ENCODE data around the gene UGT1A7.
"Not testable (repeated sequence)": the region's sequence is repeated elsewhere in the genome, so short reads cannot be mapped to it uniquely, and the experiment has no call there.

The UGT1A7 gene

DNA sequence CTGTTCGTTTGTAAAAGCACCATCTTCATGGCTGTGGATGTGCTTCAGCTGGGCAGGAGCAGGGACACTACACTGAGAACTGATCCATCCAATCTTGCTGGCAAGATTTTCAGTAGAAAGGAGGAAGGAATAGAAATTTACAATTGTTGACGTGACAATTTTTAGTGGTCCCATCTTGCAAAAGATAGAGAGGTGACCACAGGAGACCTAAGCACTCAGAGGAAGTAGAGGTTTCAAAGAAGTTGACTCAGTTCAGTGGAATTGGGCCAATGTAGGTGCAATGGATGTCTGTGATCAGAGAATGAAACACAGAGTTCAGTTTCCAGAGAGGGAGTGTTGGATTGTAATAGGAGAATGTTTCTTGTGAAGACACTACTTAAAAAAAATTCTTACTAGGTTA lies 32.4 kb downstream of the UGT1A7 start:
- DNase-seq, result no peak

DNA sequence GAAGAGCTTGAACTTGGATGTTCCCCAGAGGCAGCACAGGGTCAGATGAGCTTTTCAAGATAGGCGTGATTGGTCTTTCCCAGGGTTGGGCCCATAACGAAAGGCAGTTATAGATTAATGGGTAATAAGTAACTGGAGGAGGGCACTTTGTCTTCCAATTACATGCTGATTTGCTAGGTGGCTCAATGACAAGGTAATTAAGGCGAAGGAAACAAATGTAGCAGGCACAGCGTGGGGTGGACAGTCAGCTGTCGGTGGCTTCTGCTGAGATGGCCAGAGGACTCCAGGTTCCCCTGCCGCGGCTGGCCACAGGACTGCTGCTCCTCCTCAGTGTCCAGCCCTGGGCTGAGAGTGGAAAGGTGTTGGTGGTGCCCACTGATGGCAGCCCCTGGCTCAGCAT lies 36.9 kb downstream of the UGT1A7 start, which contains the start of gene UGT1A4:
Gene UGT1A4 (plus strand): TSS at position 185 of the 400 bp plus-strand sequence. CDS start 85 bp downstream, at position 270.
- DNase-seq, result no peak

DNA sequence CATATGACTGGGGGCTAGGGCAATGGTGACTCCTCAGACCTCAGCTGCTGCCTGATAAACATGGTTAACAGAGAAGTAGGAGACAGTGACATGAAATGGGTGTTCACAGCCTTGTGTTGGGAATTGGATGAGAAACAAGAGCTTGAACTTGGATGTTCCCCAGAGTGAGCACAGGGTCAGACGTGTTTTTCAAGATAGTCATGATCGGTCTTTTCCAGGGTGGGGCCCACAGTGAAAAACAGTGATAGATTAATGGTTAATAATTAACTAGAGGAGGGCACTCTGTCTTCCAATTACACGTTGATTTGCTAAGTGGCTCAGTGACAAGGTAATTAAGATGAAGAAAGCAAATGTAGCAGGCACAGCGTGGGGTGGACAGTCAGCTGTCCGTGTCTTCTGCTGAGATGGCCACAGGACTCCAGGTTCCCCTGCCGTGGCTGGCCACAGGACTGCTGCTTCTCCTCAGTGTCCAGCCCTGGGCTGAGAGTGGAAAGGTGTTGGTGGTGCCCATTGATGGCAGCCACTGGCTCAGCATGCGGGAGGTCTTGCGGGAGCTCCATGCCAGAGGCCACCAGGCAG lies 47.1 kb downstream of the UGT1A7 start, which contains the start of gene UGT1A3:
Gene UGT1A3 (plus strand): TSS at position 320 of the 579 bp plus-strand sequence. CDS start 85 bp downstream, at position 405.
- DNase-seq, result no peak

DNA sequence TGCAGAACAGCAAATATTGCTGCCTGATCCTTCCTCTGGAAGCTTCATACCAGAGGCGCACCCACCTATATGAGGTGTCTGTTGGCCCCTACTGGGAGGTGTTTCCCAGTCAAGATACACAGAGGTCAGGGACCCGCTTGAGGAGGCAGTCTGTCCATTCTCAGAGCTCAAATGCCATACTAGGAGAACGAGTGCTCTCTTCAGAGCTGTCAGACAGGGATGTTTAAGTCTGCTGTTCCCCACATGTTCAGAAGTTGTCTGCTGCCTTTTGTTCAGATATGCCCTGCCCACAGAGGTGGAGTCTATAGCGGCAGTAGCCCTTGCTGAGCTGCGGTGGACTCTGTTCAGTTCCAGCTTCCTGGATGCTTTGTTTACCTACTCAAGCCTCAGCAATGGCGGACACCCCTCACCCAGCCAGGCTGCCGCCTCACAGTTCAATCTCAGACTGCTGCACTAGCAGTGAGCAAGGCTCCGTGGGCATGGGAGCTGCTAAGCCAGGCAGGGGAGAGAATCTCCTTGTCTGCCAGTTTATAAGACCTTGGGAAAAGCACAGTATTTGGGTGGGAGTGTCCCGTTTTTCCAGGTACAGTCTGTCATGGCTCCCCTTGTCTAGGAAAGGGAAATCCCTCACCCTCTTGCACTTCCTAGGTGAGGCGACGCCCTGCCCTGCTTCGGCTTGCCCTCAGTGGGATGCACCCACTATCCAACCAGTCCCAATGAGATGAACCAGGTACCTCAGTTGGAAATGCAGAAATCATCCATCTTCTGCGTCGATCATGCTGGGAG lies 55.4 kb downstream of the UGT1A7 start:
- not testable (repeated sequence) for DNase-seq

DNA sequence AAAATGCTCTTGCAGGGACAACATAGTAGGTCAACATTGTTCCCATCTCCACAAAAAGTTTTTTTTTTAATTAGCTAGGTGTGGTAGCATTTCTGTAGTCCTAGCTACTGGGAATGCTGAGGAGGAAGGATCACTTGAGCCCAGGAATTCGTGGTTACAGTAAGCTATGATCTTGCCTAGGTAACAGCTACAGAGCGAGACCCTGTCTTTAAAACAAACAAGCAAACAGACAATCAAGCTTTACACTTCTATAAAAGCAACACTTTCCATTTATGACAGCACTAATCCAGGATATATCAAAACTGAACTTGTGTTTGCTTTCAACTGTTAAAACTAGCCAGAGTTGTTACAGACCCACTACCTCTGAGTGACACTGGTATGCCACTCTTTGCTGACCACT lies 59.2 kb downstream of the UGT1A7 start:
- DNase-seq, result no peak

DNA sequence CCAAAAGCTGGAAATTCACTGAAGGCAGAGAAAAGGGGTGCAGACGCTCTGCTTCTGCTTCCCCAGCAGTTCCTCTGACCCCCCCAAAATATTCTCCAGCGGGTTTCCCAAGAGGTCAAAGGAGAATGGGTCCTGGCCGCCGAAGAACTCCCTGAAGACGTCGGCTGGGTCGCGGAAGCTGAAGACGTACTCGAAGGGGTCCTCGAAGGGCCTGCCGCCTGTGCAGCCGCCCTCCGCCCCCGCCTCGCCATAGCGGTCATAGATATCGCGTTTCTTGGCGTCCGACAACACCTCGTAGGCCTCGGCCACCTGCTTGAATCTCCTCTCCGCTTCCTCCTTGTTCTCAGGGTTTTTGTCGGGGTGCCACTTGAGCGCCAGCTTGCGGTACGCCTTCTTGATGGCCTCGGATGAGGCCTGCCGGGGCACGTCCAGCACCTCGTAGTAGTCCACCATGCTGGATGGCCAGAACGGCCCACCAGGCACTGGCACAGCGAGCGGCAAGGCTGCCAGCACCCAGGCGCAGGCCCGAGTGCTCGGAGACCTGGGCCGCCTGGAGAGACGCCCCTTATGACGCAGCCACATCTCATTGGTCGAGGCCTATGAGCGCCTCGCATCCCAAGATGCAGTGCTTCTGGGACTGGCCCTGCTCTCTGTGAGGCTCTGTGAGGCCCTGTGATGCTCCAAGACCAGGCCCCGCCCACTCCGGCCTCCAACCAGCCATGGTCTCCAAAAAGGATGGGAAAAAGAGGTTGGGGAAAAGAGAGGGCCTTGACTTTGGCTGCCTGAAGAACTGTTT lies 62.0 kb downstream of the UGT1A7 start:
- no peak for DNase-seq

DNA sequence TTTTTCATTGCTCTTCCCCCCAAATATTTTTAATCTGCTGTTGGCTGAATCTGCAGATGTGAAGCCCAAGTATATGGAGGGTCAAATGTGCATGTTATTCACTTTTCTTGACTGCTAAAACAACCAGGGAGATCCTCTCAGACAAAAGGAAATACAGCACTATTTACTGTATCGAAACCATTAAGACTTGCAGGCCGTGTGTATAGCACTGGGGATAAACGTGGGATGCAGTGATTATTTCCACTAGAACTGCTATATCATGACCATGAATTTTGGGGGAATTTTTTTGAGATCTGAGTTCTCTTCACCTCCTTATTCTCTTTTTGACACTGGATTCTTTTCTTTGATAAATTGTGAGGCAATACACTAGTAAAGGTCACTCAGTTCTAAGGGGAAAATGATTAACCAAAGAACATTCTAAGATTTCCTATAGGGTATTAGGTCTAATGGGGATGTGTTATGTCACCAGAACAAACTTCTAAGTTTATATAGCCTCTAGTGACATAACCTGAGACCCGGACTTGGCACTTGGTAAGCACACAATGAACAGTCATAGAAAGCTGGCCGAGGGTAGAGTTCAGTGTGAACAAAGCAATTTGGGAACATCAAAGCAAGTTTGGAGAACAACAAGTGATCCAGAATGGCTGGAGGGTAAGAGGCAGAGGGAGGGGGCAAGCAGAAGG lies 63.5 kb downstream of the UGT1A7 start:
- DNase-seq, result no peak

DNA sequence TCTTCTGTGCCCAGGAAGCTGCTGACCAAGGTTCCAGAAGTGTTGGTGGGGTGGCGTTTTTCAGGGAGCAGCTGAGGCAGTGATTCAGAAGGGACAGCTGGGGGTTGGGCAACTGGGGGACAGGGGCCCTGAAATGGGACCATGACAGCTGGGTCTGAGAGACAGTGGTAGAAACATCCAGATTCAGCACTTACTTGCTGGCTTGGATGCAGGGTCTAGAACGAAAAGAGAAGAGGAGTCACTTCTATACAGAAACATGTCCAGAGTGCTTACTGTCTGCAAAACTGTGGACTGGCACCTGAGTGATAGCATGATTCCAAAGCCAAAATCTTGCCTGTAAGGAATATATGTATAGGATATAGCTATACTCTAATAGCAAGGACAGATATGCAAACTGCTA lies 64.1 kb downstream of the UGT1A7 start:
- not testable (repeated sequence) for DNase-seq

DNA sequence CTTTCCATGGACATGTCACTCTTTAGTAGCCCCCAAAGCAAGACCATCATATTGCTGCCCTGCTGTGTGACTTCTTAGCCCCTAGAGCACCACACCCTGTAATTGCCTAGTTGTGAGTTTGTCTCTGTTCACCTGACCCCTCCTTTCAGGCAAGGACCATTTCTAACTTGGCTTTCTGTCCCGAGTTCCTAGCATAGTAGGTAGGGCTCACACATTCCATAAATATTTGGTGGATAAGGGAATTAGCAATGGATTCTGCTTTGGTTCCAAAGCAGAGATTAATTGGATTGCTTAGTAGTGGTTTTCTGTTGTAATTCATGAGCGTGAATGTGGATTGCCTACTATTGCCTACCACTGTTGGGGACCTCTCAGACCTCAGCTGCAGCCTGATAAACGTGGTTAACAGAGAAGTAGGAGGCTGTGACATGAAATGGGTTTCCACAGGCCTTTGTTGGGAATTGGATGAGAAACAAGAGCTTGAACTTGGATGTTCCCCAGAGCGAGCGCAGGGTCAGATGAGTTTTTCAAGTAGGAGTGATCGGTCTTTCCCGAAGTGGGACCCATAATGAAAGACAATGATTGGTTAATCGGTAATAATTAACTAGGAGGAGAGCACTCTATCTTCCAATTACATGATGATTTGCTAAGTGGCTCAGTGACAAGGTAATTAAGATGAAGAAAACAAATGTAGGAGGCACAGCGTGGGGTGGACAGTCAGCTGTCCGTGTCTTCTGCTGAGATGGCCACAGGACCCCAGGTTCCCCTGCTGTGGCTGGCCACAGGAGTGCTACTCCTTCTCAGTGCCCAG lies 65.0 kb downstream of the UGT1A7 start:
- DNase-seq, result no peak

DNA sequence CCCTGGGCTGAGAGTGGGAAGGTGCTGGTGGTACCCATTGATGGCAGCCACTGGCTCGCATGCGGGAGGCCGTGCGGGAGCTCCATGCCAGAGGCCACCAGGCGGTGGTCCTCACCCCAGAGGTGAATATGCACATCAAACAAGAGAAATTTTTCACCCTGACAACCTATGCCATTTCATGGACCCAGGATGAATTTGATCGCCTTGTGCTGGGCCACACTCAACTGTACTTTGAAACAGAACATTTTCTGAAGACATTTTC lies 65.5 kb downstream of the UGT1A7 start:
- no peak for DNase-seq

DNA sequence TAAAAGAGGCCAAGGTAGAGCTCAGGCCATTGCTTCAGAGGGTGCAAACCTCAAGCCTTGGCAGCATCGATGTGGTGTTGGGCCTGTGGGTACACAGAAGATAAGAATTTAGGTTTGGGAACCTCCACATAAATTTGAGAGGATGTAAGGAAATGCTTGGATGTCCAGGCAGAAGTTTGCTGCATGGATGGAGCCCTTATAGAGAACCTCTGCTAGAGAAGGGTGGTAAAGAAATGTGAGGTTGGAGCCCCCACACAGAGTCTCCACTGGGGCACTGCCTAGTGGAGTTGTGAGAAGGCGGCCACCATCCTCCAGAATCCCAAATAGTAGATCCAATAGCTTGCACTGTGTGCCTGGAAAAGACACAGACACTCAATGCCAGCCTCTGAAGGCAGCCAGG lies 69.0 kb downstream of the UGT1A7 start:
- DNase-seq, result not testable (repeated sequence)

DNA sequence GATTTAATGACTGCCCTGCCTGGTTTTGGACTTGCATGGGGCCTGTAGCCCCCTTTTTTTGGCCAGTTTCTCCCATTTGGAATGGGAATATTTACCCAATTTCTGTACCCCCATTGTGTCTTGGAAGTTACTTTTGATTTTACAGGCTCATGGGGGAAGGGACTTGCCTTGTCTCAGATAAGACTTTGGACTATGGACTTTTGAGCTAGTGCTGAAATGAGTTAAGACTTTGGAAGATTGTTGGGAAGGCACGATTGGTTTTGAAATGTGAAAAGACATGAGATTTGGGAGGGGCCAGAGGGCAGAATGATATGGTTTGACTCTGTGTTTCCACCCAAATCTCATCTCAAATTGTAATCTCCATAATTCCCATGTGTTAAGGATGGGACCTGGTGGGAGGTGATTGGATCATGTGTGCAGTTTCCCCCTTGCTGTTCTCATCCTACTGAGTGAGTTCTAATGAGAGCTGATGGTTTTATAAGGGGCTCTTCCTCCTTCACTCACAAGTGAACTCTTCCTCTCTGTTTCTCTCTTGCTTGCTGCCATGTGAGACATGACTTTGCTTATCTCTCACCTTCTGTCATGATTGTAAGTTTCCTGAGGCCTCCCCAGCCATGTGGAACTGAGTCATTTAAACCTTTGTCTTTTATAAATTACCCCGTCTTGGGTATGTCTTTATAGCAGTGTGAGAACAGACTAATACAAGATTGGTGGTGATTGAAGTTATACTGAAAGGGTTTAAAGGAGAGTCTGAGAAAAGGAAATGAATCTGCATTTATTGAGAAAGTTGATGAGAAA lies 69.7 kb downstream of the UGT1A7 start:
- DNase-seq, result not testable (repeated sequence)

DNA sequence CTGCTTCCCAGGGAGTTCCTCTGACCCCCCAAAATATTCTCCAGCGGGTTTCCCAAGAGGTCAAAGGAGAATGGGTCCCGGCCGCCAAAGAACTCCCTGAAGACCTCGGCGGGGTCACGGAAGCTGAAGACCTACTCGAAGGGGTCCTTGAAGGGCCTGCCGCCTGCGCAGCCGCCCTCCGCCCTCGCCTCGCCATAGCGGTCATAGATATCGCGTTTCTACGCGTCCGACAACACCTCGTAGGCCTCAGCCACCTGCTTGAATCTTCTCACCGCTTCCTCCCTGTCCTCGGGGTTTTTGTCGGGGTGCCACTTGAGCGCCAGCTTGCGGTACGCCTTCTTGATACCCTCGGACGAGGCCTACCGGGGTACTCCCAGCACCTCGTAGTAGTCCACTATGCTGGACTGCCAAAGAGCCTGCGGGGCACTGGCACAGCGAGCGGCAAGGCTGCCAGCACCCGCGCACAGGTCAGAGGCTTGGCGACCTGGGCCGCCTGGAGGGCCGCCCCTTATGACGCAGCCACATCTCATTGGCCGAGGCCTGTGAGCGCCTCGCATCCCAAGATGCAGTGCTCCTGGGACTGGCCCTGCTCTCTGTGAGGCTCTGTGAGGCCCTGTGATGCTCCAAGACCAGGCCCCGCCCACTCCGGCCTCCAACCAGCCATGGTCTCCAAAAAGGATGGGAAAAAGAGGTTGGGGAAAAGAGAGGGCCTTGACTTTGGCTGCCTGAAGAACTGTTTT lies 73.3 kb downstream of the UGT1A7 start:
- no peak for DNase-seq

DNA sequence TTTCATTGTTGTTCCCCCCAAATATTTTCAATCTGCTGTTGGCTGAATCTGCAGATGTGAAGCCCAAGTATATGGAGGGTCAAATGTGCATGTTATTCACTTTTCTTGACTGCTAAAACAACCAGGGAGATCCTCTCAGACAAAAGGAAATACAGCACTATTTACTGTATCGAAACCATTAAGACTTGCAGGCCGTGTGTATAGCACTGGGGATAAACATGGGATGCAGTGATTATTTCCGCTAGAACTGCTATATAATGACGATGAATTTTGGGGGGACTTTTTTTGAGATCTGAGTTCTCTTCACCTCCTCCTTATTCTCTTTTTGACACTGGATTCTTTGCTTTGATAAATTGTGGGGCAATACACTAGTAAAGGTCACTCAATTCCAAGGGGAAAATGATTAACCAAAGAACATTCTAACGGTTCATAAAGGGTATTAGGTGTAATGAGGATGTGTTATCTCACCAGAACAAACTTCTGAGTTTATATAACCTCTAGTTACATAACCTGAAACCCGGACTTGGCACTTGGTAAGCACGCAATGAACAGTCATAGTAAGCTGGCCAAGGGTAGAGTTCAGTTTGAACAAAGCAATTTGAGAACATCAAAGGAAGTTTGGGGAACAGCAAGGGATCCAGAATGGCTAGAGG lies 74.9 kb downstream of the UGT1A7 start:
- no peak for DNase-seq

DNA sequence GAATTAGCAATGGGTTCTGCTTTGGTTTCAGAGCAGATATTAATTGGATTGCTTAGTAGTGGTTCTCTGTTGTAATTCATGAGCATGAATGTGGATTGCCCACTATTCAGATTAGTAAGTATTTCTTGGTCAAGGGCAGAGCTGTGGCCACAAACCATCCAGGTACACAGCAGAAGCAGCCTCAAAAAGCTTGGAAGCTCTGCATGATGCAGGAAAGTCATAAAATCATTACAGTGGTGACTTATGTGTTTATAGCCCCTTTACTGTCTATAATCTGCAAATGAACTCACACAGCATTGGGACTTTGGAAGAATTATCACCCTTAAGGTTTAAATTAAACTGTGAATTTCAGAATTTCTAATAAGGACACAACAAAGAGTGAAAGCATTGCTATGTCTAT lies 76.4 kb downstream of the UGT1A7 start:
- DNase-seq, result no peak

DNA sequence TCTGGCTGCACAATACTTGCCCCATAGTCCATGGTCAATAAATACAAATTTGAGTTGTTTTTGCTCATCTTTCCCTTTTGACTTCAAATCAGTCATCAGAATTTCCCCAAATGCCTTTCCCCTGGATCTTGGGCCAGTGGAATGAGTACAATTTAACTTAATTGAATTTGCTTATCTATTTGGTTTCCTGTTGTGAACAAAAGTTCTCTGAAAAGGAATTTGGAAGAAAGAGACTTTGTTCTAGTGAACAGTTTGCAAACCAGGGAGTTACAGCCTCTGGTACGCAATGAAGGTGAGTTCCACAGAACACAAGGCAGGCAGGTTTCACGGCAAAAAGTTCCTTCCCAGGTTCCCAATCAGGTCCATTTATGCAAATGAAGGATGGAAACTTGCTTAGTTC lies 77.1 kb downstream of the UGT1A7 start:
- DNase-seq, result no peak

DNA sequence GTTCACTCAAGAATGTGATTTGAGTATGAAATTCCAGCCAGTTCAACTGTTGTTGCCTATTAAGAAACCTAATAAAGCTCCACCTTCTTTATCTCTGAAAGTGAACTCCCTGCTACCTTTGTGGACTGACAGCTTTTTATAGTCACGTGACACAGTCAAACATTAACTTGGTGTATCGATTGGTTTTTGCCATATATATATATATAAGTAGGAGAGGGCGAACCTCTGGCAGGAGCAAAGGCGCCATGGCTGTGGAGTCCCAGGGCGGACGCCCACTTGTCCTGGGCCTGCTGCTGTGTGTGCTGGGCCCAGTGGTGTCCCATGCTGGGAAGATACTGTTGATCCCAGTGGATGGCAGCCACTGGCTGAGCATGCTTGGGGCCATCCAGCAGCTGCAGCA lies 78.3 kb downstream of the UGT1A7 start, which contains the start of gene UGT1A1:
Gene UGT1A1 (plus strand): TSS at position 228 of the 400 bp plus-strand sequence. CDS start 18 bp downstream, at position 246.
- no peak for DNase-seq

DNA sequence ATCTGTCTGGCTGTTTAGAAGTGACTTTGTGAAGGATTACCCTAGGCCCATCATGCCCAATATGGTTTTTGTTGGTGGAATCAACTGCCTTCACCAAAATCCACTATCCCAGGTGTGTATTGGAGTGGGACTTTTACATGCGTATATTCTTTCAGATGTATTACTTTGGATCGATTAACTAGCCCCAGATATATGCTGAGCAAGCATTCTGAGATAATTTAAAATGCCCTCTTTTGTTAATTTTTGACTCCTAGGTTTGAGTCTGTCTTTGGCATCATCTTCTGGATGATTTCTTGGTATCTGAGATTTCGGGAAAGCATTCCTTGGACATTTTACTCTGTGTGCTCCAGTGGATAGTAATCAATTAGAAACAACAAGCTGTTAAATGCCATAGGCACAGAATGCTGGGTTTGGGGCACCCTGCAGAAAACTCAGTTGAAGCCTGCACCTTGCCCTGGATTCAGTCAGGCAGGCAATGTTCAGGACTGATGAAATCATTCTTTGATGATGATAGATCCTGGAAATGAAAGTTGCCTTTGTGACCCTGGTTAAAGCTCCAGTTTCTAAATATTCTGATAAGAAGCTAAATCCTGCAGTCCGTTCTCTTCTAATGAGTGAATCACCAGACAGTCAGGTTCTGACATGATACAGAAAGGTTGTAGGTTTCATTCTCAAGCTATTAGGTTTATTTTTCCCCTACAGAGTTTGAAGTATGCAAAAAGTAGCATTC lies 79.5 kb downstream of the UGT1A7 start:
- no peak for DNase-seq

DNA sequence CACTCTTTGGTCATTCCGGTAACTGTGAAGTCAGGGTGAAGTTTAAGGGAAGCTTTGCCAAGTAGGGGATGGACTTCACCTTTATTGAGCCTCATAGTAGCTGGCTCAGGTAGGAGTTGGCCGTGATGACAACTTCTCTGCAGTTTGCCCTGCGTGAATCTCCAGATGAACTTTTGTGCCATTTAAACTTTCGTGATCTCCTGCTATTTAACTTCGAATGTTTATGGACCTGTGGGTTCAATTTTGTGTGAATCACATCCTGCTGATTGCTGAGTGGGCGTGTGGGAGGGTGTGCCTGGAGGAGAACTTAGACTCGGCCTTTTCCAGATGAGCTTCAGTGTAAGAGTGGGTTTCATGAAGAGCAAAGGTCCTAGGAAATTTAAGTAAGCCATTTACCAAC lies 82.6 kb downstream of the UGT1A7 start:
- DNase-seq, result no peak

Measured in activated CD4-positive, alpha-beta T cell treated with anti-CD3 and anti-CD28 coated beads, Interleukin-2, amount 50 U/mL, for 16 hours (primary cell).